Effector CD4-positive, alpha-beta T cell (primary cell): ENCODE measurements around the gene IRF2BP2.

ENCODE experiments used
- DNase-seq: peaks from one replicate; pipeline ENCODE4 v3.0.0-alpha.2; 2020

The IRF2BP2 gene

DNA sequence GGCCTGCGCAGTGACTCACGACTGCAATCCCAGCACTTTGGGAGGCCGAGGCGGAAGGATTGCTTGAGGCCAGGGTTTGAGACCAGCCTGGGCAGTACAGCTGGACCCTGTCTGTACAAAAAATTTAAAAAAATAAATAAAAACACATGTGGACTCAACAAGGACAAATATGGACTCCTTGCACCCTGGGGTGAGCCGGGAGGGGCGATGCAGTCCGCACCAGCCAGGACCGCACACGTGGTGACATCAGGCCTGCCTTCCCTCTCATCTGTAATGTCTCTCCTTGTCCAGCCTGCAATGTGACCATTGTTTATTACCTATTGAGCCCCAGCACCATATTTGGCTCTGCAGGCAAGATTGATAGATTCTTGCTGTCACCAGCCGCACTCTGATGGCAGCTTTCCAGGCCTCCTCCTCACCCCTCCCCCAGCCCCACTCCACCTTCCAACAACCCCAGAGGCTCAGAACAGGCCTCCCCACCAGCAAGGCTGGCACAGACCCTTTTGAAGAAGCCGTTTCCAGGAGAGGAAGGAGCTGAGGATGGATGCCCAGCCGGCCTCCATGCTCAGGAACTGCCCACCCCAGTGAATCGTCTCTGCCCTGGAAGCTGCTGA is 55.2 kb downstream of the IRF2BP2 start:
- no peak for DNase-seq
